ENCODE measurements around the gene GRM1. TPM values are rescaled to one million over a fixed set of nuclear protein-coding genes. Genes with fewer than 3 reads are reported as not detected.

The GRM1 gene
- total and polyA plus RNA-seq, 2 donors (not counting 1 experiment from before 2014, with no cell fraction given) = not detected

- no peaks in the 10 kb centered on the region for H3K9me3 ChIP-seq (ENCODE audit: control extremely low read depth in 1 of 3, control insufficient read depth in 2 of 3, insufficient read depth in 1 of 3, low read length in 2 of 3)
- Mint-ChIP-seq H3K9me3 (ENCODE audit: insufficient read depth) (no peaks in the 10 kb centered on the region), H3K27ac (no peak overlapping the region), H3K4me1 (no peaks in the 10 kb centered on the region), H3K27me3 (no peaks in the 10 kb centered on the region), H3K4me3 (no peak overlapping the region)
- H3K9ac ChIP-seq (ENCODE audit: low read length) = no peak overlapping the region
- no peak overlapping the region for H3K27ac ChIP-seq (ENCODE audit: low read length in 2 of 2)
- no peak overlapping the region for H3K4me3 ChIP-seq (ENCODE audit: control extremely low read depth in 1 of 5, extremely low read depth in 1 of 5, insufficient read depth in 1 of 5, low read depth in 2 of 5, low read length in 4 of 5)
- intact Hi-C loops (cut with micrococcal nuclease) = no loop called here
- 78% methylated on average over 4 of the region's 4 CpGs for WGBS (ENCODE audit: insufficient coverage)
- ATAC-seq (ENCODE audit: low read depth) (no peak), DNase-seq (no peak)
- no peak for TF ChIP-seq CTCF (IDR thresholded peaks at IDR 0.05)
- ChIA-PET CTCF (no interaction called here), POLR2A (no interaction called here)
- no peaks in the 10 kb centered on the region for H3K79me2 ChIP-seq (ENCODE audit: control insufficient read depth, insufficient read depth, low read length)
- no peaks in the 10 kb centered on the region for H3K36me3 ChIP-seq (replicated peaks in 1 of 2; ENCODE audit: control extremely low read depth in 1 of 2, control insufficient read depth in 1 of 2, extremely low read depth in 1 of 2, insufficient read depth in 2 of 2, low read length in 1 of 2)
- H2AFZ ChIP-seq (ENCODE audit: insufficient read depth, low read depth, low read length, poor library complexity, severe bottlenecking) = no peak overlapping the region
- no peaks in the 10 kb centered on the region for H3K4me1 ChIP-seq (ENCODE audit: control insufficient read depth in 2 of 2, insufficient read depth in 2 of 2, low read length in 2 of 2)
- H3K27me3 ChIP-seq (replicated peaks in 1 of 4; ENCODE audit: control extremely low read depth in 1 of 4, control insufficient read depth in 3 of 4, insufficient read depth in 4 of 4, low read length in 3 of 4) = no peaks in the 10 kb centered on the region
- no peak overlapping the region for H3K4me2 ChIP-seq (replicated peaks; ENCODE audit: low read depth, low read length, poor library complexity, severe bottlenecking)
- H4K20me1 ChIP-seq (ENCODE audit: control insufficient read depth, insufficient read depth, low read length, poor library complexity, severe bottlenecking) = no peaks in the 10 kb centered on the region
Observed at GRCh38 chr6:146361128-146361924, 332.5 kb downstream of the GRM1 start.

- ATAC-seq (ENCODE audit: low read depth) (no peak), DNase-seq (no peak)
- POLR2A ChIA-PET = no interaction called here
- H3K27ac Mint-ChIP-seq = no peak overlapping the region
- H4K20me1 ChIP-seq (ENCODE audit: control insufficient read depth, insufficient read depth, low read length, poor library complexity, severe bottlenecking) = no peaks in the 10 kb centered on the region
- H3K36me3 ChIP-seq (replicated peaks in 1 of 2; ENCODE audit: control extremely low read depth in 1 of 2, control insufficient read depth in 1 of 2, extremely low read depth in 1 of 2, insufficient read depth in 2 of 2, low read length in 1 of 2) = no peaks in the 10 kb centered on the region
- no peak overlapping the region for H3K4me2 ChIP-seq (replicated peaks; ENCODE audit: low read depth, low read length, poor library complexity, severe bottlenecking)
- no peaks in the 10 kb centered on the region for H3K4me1 Mint-ChIP-seq
- no peak overlapping the region for H3K4me3 Mint-ChIP-seq
- no peaks in the 10 kb centered on the region for H3K9me3 ChIP-seq (ENCODE audit: control extremely low read depth in 1 of 3, control insufficient read depth in 2 of 3, insufficient read depth in 1 of 3, low read length in 2 of 3)
- H2AFZ ChIP-seq (ENCODE audit: insufficient read depth, low read depth, low read length, poor library complexity, severe bottlenecking) = no peak overlapping the region
- CTCF ChIA-PET = no interaction called here
- H3K27me3 ChIP-seq (replicated peaks in 1 of 4; ENCODE audit: control extremely low read depth in 1 of 4, control insufficient read depth in 3 of 4, insufficient read depth in 4 of 4, low read length in 3 of 4) = no peaks in the 10 kb centered on the region
- H3K27me3 Mint-ChIP-seq = no peaks in the 10 kb centered on the region
- H3K4me3 ChIP-seq (ENCODE audit: control extremely low read depth in 1 of 5, extremely low read depth in 1 of 5, insufficient read depth in 1 of 5, low read depth in 2 of 5, low read length in 4 of 5) = no peak overlapping the region
- H3K27ac ChIP-seq (ENCODE audit: low read length in 2 of 2) = no peak overlapping the region
- H3K9me3 Mint-ChIP-seq (ENCODE audit: insufficient read depth) = no peaks in the 10 kb centered on the region
- H3K79me2 ChIP-seq (ENCODE audit: control insufficient read depth, insufficient read depth, low read length) = no peaks in the 10 kb centered on the region
- intact Hi-C loops (cut with micrococcal nuclease) = no loop called here
- H3K4me1 ChIP-seq (ENCODE audit: control insufficient read depth in 2 of 2, insufficient read depth in 2 of 2, low read length in 2 of 2) = no peaks in the 10 kb centered on the region
- H3K9ac ChIP-seq (ENCODE audit: low read length) = no peak overlapping the region
- 93% methylated on average over 3 of the region's 7 CpGs for WGBS (ENCODE audit: insufficient coverage)
- TF ChIP-seq EZH2 (IDR thresholded peaks at IDR 0.05; ENCODE audit: borderline replicate concordance, insufficient read depth, low read depth, low read length, poor library complexity, severe bottlenecking) = no peak
- no peak for TF ChIP-seq CTCF (IDR thresholded peaks at IDR 0.05)
Observed at GRCh38 chr6:146363838-146364607, 335.2 kb downstream of the GRM1 start.

Measured in B cell (primary cell).